ENCODE data around the gene UROC1. TPM values are rescaled to one million over a fixed set of nuclear protein-coding genes. Genes with fewer than 3 reads are reported as not detected.

UROC1 gene
- total RNA-seq, 1 experiment from 2014 or later = not detected

GRCh38 chr3:126515066-126515706 lies 2.4 kb downstream of the UROC1 start:
- no TSS peak for BruUV-seq (replicated peaks)
- Mint-ChIP-seq H3K9me3 (ENCODE audit: unreplicated experiment) (no peaks in the 10 kb centered on the region), H3K27me3 (ENCODE audit: insufficient read depth, unreplicated experiment) (no peaks in the 10 kb centered on the region), H3K27ac (ENCODE audit: unreplicated experiment) (no peak overlapping the region), H3K36me3 (ENCODE audit: insufficient read depth, unreplicated experiment) (no peaks in the 10 kb centered on the region), H3K4me1 (ENCODE audit: low read depth, unreplicated experiment) (peaks cover 4% of the 10 kb centered on the region), H3K4me3 (ENCODE audit: unreplicated experiment) (no peak overlapping the region)
- Histone ChIP-seq H3K4me3 (ENCODE audit: low read depth, low read length) (no peak overlapping the region), H3K36me3 (ENCODE audit: control insufficient read depth, insufficient read depth, low read length) (no peaks in the 10 kb centered on the region), H3K4me1 (peaks cover 27% of the 10 kb centered on the region), H3K27me3 (replicated peaks; ENCODE audit: control insufficient read depth, insufficient read depth, low read length) (no peaks in the 10 kb centered on the region), H3K9me3 (no peaks in the 10 kb centered on the region)
- POLR2A ChIA-PET = no interaction called here
- CTCF ChIA-PET = no interaction called here
- intact Hi-C loops (cut with micrococcal nuclease; ENCODE audit: unreplicated experiment) = no loop called here
- no peak for DNase-seq
- no peak for TF ChIP-seq CTCF (IDR thresholded peaks at IDR 0.05; ENCODE audit: insufficient read depth in 1 of 2, low read depth in 1 of 2, low read length in 1 of 2, severe bottlenecking in 1 of 2, unreplicated experiment in 1 of 2)

- Mint-ChIP-seq H3K27me3 (ENCODE audit: insufficient read depth, unreplicated experiment) (no peaks in the 10 kb centered on the region), H3K27ac (ENCODE audit: unreplicated experiment) (no peak overlapping the region), H3K36me3 (ENCODE audit: insufficient read depth, unreplicated experiment) (no peaks in the 10 kb centered on the region), H3K4me3 (ENCODE audit: unreplicated experiment) (no peak overlapping the region), H3K4me1 (ENCODE audit: low read depth, unreplicated experiment) (peaks cover 4% of the 10 kb centered on the region), H3K9me3 (ENCODE audit: unreplicated experiment) (no peaks in the 10 kb centered on the region)
- intact Hi-C loops (cut with micrococcal nuclease; ENCODE audit: unreplicated experiment) = no loop called here
- no TSS peak for BruUV-seq (replicated peaks)
- no peak for TF ChIP-seq CTCF (IDR thresholded peaks at IDR 0.05; ENCODE audit: insufficient read depth in 1 of 2, low read depth in 1 of 2, low read length in 1 of 2, severe bottlenecking in 1 of 2, unreplicated experiment in 1 of 2)
- POLR2A ChIA-PET = no interaction called here
- Histone ChIP-seq H3K27me3 (replicated peaks; ENCODE audit: control insufficient read depth, insufficient read depth, low read length) (no peaks in the 10 kb centered on the region), H3K4me3 (ENCODE audit: low read depth, low read length) (no peak overlapping the region), H3K36me3 (ENCODE audit: control insufficient read depth, insufficient read depth, low read length) (no peaks in the 10 kb centered on the region), H3K9me3 (no peaks in the 10 kb centered on the region), H3K4me1 (peaks cover 21% of the 10 kb centered on the region)
- CTCF ChIA-PET = no interaction called here
- no peak for DNase-seq
These were observed 3.4 kb downstream of the UROC1 start for GRCh38 chr3:126514161-126514560.

- Histone ChIP-seq H3K36me3 (ENCODE audit: control insufficient read depth, insufficient read depth, low read length) (no peaks in the 10 kb centered on the region), H3K27me3 (replicated peaks; ENCODE audit: control insufficient read depth, insufficient read depth, low read length) (no peaks in the 10 kb centered on the region), H3K4me1 (peaks cover 18% of the 10 kb centered on the region), H3K9me3 (no peaks in the 10 kb centered on the region), H3K4me3 (ENCODE audit: low read depth, low read length) (no peak overlapping the region)
- Mint-ChIP-seq H3K27ac (ENCODE audit: unreplicated experiment) (no peak overlapping the region), H3K4me3 (ENCODE audit: unreplicated experiment) (no peak overlapping the region), H3K4me1 (ENCODE audit: low read depth, unreplicated experiment) (no peaks in the 10 kb centered on the region), H3K9me3 (ENCODE audit: unreplicated experiment) (no peaks in the 10 kb centered on the region), H3K27me3 (ENCODE audit: insufficient read depth, unreplicated experiment) (no peaks in the 10 kb centered on the region), H3K36me3 (ENCODE audit: insufficient read depth, unreplicated experiment) (no peaks in the 10 kb centered on the region)
- no peak for TF ChIP-seq CTCF (IDR thresholded peaks at IDR 0.05; ENCODE audit: insufficient read depth in 1 of 2, low read depth in 1 of 2, low read length in 1 of 2, severe bottlenecking in 1 of 2, unreplicated experiment in 1 of 2)
- no peak for DNase-seq
- CTCF ChIA-PET = no interaction called here
- POLR2A ChIA-PET = no interaction called here
- no TSS peak for BruUV-seq (replicated peaks)
- intact Hi-C loops (cut with micrococcal nuclease; ENCODE audit: unreplicated experiment) = no loop called here
These were observed 4.5 kb downstream of the UROC1 start for GRCh38 chr3:126512916-126513650.

Measured in Caco-2 (cell line).